NCI-H226 (cell line): ENCODE data around the gene GJC1.

Source experiments
- DNase-seq: peaks from one replicate; pipeline ENCODE4 v3.0.0-alpha.2; 2015

Gene GJC1

DNA sequence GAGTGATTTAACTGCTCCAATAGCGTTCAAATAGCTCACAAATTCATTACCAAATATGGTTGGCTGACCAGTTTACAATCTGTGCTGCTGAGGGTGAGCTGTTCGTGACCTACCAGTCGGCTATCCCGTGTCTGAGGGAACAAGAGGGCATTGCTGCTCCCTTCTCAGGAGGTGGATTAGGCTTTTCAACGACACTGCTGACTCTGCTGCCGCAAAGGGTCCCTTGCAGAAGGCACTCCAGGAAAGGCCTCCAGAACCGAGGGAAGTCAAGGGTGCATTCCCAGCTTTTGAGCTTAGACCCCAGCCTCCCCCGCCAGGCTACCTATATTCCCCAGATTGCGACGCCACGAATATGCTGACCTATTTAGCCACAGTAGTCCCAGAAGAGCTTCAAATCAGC is 32.3 kb downstream of the GJC1 start:
- no peak for DNase-seq

DNA sequence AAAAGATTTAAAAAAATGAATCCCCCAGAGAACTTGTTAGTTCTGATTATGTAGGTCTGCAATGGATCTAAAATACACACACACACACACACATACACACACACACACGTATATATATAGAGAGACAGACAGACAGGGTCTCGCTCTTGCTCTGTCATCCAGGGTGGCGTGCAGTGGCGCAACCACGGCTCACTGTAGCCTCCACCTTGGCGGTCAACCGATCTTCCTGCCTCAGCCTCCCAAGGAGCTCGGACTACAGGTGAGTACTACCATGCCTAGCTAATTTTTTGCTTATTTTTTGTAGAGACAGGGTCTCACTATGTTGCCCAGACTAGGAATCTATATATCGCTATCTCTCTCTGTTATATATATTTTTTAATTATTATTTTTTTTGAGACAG is 33.4 kb downstream of the GJC1 start:
- no peak for DNase-seq

DNA sequence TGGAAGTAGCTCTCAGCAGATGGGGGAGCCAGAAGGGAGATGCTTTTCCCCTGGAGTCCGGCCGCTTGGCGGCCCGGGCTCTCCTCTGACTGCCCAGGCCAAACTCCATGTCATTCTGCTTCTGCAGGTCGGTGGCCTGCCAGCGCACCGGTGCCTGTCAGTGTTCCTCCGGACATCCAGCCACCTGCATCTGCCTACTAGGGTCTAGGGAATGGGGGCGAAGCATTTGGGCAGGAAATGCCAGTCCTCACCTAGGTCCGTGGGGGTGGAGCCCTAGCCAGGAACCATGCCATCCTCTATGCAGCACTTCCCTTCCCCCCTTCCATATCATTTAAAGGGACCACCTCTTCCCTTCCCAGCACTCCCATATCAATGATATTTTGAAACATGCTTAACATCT is 34.2 kb downstream of the GJC1 start:
- DNase-seq: no peak

DNA sequence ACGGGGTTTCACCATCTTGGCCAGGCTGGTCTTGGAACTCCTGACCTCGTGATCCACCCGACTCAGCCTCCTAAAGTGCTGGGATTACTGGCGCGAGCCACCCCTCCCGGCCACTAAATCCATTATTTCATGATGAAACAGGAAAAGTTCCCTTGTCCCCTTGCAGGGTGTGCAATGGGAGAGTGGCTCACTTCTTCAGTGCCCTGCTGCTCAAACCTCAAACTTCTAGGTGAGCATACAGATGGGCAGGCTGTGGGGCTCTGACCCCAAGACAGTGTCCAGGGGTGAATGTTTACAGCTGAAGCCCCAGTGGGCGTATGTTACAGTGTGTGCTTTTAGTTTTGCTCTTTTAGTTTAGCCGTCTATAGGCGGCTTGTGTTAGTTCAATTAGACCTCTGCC is 34.7 kb downstream of the GJC1 start:
- DNase-seq: no peak

DNA sequence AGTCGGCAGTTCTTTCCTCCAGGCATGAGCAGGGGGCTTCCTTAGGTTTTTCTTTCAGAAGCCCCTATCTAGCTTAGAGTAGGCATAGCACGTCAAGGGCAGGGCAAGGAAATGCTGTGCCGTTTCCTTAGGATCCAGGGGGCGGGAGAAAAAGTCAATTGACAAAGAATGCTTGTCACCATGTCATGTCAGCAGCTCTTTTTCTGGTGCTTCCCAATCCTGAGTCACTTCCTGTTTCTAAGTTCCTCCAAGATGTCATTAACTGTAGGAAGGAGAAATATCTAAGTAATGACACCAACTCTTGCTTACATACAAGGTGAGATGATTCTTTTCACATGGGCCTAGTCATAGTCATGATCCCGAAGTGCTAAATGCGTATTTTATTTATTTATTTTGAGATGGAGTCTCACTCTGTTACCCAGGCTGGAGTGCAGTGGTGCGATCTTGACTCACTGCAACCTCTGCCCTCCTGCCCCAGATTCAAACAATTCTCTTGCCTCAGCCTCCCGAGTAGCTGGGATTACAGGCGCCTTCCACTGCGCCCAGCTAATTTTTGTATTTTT is 35.2 kb downstream of the GJC1 start:
- DNase-seq: peak; percentile 44

DNA sequence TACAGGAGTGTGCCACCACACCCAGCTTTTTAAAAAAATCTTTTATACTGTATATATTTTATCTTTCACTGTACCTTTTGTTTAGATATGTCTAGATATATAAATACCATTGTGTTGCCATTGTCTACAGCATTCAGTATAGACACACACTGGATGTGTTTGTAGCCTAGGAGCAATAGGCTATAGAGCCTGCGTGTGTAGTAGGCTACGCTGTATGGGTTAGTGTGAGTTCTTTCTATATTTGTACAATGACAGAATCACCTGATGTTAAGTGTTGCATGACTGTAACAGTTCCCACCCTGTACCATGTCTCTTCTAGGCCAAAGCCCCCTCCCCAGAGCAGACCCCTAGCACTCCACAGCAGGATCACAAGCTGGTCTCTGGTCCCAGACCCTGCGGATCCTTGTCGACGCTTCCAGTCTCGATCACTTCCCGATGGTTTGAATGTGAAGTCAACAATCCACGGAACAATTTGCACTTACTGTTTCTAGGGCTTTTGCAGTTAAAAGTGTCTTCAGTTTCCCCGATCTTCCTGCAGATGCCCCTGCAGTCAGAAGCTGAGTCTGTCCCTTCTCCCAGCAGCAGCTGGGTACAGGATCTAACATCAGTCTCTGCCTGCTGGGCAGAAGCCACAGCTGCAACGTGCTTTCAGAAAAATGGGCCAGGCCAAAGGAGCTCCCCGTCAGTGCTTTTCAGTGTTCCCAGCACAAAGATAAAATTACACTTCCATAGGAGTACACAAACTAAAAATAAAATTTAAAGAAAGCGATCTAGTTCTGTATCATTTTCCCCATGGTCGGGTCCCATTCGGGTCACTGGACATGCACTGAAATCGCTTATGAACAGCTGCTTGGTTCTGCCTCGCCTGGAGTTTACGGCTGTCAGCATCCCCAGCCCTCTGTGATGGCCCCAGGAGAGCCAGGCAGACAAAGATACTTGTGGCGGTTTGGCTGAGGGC is 35.9 kb downstream of the GJC1 start:
- DNase-seq: no peak

DNA sequence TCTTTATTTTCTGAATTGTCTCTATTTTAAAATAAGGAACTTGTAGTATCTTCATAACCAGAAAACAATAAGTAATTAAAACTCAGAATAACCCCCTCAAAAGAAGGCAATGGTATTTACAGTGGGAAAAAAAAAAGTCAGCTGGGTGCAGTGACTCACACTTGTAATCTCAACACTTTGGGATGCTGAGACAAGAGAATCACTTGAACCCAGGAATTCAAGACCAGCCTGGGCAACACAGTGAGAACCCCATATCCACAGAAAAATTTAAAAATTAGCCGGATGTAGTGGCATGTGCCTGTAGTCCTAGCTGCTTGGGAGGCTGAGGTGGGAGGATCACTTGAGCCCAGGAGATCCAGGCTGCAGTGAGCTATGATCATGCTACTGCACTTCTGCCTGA is 37.8 kb downstream of the GJC1 start:
- DNase-seq: peak; percentile 47

DNA sequence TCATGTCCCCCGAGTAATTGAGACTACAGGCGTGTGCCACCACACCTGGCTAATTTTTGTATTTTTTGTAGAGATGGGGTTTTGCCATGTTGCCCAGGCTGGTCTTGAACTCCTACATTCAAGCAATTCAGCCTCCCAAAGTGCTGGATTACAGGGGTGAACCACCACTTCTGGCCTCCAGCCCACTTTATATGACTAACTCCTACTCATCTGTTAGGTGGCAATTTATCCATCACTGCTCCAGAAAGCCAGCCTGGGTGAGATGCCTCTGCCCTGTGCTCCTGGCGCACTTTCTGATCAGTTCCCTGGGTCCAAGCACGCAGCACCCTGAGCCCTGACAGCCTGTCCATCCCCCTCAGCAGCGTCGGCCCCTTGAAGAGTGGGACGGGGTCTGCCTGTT is 41.9 kb downstream of the GJC1 start:
- no peak for DNase-seq

DNA sequence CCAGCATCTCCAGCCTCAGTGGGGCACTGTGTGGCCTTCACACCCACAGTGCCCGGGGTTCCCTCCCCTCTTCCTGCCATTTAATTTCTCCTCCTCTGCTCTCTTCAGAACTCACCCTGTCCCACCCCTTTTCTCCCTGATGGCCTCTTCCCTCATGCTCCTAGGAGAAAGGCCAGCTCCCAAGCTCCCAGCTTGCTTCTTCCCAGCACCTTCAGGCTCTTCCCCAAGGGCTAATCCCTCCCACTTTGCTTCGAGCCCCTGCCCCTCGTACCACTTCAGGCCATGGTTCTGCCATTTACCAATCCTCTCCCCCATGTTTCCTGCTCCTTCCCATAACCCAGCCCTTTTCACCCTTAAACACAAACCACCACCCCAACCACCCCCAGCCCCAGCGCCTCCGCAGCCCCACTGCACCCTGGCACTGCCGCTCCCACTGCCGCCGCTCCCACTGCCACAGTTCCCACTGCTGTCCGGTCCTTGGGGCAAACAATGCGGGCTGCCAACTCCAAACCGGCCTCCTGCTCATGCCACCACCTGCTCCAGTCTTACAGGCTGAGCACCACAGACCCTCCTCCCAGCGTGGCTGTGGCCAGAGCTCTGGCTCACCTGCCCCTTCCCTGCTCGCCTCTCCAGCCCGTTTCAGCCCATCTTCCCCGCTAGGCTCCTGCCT is 42.7 kb downstream of the GJC1 start:
- no peak for DNase-seq

DNA sequence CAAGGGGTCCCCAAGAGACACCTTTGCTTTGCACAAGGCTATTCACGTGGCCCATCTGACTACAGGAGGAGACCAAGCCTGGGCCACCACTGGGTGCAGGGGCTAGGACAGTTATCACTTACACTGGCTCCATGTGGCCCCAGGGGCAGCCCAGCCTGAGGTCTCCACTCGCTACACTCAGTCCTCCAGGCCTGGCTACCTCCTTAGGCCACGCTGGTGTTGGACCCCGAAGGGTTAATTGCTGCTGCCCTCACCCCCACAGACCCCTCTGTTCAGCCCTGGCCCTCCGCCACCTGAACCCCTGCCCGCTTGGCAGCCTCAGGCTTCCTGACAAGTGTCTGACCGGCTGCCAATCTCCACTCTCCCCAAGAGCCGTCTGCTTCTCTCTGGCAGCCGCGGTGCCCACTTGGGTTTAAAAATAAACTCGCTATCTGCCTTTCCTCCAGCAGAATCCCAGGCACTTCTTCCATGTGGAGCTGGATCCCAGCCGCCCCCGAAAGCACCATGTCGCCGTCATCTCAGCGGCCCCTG is 43.5 kb downstream of the GJC1 start:
- DNase-seq: no peak

DNA sequence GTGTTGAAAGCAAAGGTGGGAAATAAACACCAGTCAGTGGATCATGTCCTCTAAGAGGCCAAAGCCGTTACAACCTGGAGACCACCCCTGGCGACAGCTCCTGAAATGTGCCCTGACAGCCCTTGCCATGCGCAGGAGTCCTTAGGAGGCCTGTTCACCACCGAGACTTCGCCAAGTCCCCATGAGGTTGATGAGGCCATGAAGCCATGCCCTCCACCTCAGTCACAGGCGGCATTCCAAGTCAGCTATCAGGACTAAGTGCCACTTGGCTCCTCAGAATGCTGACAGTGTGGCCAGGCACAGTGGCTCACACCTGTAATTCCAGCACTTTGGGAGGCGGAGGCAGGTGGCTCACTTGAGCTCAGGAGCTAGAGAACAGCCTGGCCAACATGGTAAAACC is 44.2 kb downstream of the GJC1 start:
- DNase-seq: no peak

DNA sequence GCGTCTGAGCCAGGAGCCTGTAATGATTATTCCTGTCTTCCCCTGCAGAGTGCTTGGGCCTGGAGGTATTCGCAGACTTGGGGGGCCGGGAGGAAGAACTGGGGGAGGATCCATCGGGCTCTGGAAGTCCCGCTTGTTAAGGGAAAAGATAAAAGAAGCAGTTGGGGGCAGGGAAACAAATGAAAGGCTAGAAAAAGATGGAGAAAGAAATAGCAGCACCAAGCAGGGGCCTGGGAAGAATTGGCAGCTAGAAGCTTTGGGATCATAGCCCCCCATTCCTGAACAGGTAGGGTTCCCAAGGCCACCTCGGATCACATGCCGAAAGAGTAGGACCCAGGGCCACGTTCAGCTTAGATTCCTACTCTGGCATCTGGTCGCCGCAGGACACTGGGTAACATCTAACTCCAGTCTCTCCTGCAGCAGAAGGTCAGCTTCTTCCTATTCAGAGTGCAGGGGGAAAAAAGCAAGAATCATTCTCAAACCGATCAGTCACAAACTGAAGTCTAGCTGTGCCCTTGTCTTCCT is 47.7 kb downstream of the GJC1 start:
- DNase-seq: no peak

DNA sequence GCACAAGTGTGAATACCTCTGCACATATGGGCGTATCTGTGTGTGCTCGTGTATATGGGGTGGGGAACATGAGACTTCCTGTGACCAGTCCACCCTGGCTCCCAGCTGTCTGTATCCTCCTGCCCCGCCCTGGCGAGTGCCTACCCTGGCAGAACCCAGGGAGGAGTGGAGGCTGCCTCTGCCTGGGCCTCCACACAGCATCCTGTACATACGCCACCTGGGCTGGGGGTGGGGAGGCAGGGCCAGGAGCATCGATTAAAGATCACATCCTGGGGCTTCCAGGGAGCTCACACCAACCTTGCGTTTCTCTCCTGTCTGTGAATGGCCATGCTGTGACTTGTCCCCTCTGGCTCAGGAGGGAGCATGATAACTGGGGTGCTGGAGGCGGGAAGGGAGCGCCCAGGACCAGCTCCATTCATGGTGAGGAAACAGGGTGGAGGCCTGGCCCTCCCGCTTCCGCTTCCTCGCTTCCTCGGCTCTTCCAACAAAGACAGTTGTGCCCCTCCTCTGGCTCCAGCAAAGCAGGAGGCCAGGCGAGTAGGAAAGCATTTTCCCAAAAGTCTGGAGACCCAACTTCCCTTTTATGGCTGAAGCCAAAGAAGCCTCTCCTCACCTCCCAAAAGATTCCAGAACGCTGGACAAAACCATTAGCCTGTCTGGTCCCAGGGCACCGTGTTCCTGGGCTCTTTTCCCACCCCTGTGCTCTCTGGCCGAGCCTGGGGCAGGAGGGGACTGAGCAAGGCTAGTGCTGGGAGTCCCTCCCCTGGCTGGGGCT is 48.3 kb downstream of the GJC1 start:
- no peak for DNase-seq

DNA sequence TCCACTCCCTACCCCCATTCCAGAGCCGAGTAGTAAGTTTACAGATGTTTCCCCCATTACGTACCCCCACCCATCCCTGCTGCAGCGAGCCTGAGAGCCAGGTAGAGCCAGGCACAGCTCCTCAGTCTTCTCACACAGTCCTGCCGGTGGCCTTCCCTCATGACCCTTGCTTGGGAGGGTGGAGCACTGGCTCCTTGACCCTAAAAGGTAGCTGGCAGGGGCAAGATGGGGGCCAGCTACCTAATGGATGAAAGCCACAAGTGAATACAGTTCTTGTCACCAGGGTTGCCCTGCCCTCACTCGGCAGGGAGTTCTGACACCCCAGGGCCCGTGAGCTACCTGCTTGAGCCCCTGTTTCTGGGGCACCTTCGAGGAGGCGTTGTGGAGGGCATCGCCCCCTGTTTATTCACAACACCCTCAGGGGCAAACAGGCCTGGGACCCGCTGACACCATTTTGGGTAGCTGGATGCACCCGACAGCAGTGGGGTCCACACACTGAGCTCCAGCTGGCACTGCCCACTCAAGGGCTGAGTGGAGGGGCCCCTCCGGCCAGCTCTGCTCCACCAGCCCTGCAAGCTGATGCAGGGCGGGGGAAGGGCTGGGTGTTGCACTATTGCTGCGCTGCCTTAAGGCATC is 49.1 kb downstream of the GJC1 start:
- DNase-seq: no peak

DNA sequence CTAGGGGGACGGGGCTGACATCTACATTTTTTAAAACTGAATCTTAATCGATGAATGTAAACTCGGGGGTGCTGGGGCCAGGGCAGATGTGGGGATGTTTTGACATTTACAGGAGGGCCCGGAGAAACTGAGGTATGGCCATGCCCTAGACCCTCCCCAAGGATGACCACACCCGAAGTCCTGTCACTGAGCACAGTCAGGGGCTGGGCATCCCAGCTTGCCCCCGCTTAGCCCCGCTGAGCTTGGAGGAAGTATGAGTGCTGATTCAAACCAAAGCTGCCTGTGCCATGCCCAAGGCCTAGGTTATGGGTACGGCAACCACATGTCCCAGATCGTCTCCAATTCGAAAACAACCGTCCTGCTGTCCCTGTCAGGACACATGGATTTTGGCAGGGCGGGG is 49.9 kb downstream of the GJC1 start:
- no peak for DNase-seq

DNA sequence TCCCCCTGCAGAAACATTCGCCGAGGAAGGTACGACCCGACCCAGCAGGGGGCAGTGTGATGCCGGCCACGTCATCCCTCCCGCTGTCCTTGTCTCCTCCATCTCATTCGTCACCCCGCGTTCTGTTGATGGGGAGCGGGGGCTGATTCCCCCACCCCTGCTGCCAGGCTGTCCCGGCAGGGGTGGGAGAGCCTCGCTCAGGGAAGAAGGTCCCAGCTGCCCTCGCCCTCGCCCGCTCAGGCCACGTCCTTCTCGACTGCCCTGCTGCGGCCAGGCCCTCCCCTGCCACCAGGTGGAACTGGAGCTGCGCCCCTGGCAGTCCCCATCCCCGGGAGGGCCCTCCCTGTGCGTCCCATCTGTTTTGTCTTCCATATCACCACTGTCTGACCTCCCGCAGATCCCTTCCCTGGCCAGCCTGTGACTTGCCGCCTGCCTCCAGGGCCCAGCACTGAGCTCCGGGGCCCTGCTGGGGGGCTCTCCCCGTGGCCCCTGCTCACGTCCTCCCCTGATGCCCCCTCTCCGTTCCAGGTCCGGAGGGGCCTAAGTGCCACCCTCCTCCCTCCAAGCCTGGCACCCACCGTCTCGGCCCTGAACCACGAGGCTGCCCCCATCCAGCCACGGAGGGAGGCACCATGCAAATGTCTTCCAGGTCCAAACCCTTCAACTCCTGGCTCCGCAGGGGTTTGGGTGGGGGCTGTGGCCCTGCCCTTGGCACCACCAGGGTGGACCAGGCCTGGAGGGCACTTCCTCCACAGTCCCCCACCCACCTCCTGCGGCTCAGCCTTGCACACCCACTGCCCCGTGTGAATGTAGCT is 50.7 kb downstream of the GJC1 start:
- peak; percentile 52 for DNase-seq

DNA sequence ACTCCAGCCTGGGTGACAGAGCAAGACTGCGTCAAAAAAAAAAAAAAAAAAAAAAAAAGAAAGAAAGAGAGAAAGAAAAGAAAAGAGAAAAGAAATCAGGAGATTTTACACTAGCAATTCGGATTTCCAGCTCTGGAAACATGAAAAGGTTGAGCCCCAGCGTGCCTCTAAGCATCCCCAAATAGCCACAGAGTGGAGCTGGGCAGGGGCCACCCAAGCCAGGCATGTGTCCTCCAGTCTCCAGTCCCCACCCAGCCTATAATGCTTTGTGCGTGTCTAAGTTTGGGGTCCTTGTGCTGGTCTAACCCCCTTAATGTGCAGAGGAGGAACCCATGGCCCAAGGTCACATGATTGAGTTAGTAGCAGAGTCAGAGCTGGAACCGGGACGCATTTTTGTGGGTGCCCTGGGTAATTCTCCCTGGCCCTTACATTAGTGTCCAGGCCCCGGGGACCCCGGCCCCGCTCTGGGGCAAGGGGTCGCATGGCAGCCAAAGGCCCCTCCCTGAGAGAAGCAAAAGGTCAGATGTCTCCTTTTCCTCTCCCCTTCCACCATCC is 51.4 kb downstream of the GJC1 start:
- no peak for DNase-seq

DNA sequence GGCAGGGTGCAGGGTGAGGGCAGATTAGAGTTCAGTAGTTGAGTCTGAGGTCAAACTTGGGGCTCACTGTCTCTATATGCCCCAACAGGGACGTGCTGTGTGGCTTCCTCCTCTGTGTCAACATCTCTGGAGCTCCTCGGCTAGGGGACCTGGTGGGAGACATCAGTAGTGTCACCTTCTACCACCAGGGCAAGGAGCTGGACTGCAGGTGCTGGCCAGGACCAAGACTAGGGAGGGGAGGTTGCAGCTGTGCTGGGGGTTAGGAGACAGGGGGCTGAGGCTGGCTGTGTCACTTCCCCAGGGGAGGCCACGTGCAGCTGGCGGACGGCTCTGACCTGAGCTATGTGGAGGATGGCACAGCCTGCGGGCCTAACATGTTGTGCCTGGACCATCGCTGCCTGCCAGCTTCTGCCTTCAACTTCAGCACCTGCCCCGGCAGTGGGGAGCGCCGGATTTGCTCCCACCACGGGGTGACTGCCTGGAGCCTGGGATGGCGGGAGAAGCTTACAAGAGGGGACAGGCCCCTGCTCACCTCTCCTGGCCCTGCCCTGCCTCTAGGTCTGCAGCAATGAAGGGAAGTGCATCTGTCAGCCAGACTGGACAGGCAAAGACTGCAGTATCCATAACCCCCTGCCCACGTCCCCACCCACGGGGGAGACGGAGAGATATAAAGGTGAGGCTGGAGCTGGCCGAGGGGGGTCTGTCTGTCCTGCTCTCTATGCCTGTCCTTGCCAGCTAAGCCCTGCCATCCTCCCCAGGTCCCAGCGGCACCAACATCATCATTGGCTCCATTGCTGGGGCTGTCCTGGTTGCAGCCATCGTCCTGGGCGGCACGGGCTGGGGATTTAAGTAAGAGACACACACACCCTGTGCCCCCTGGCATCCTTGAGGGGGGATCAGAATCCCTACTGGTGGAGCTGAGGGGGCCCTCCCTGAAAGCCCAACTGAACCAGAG is 52.4 kb downstream of the GJC1 start:
- DNase-seq: no peak

DNA sequence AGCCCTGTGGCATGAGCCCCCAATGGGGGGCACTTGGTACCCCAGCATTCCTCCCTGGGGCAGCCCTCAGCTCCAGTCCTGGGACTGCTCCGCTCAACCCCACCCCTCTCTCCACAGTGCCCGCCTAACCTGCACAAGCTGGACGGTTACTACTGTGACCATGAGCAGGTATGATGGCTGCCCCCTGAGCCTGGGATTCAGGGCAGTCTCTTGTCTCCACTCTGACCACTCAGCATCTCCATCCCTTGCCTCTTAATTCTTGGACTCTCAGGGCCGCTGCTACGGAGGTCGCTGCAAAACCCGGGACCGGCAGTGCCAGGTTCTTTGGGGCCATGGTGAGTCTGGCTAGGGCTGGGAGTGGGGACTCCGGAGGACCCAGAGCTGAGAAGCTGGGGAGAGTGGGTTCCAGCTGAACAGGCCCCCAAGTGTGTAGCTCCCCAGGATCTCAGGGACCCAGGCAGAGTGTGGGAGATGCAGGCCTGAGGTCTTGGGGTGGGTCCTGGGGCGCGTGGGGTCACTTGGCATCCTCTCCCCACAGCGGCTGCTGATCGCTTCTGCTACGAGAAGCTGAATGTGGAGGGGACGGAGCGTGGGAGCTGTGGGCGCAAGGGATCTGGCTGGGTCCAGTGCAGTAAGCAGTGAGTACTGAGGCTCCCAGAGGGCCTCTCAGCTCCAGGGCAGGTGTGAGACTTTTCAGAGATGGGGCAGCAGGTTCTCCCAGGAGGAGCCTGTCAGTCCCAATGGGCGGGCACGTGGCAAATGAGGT is 53.3 kb downstream of the GJC1 start:
- no peak for DNase-seq
